ENCODE data around the gene EXT2. TPM values are rescaled to one million over a fixed set of nuclear protein-coding genes. Genes with fewer than 3 reads are reported as not detected.

Gene EXT2
- total RNA-seq, 4 donors from 2014 or later = 46.6 to 72.6 (median 68.8) TPM

GRCh38 chr11:44120169-44120568 lies 24.7 kb downstream of the EXT2 start:
- H3K4me3 ChIP-seq (ENCODE audit: low read depth, poor library complexity, severe bottlenecking) = no peak overlapping the region
- intact Hi-C loops (cut with DNase I; ENCODE audit: low total_unique reads) = no loop called here
- 67 to 79% methylated on average over 5 of the region's 5 CpGs for WGBS, 2 donors
- DNase-seq (ENCODE audit: low spot score in 2 of 2) = no peak
- TF ChIP-seq CTCF (IDR thresholded peaks at IDR 0.05) (no peak), POLR2A (IDR thresholded peaks at IDR 0.05) (no peak)

GRCh38 chr11:44125598-44125997 lies 30.1 kb downstream of the EXT2 start:
- WGBS, 2 donors = 79 to 86% methylated on average over 4 of the region's 4 CpGs
- intact Hi-C loops (cut with DNase I; ENCODE audit: low total_unique reads) = no loop called here
- H3K4me3 ChIP-seq (ENCODE audit: low read depth, poor library complexity, severe bottlenecking) = no peak overlapping the region
- TF ChIP-seq POLR2A (IDR thresholded peaks at IDR 0.05) (no peak), CTCF (IDR thresholded peaks at IDR 0.05) (no peak)
- DNase-seq (ENCODE audit: low spot score in 2 of 2) = no peak

DNA sequence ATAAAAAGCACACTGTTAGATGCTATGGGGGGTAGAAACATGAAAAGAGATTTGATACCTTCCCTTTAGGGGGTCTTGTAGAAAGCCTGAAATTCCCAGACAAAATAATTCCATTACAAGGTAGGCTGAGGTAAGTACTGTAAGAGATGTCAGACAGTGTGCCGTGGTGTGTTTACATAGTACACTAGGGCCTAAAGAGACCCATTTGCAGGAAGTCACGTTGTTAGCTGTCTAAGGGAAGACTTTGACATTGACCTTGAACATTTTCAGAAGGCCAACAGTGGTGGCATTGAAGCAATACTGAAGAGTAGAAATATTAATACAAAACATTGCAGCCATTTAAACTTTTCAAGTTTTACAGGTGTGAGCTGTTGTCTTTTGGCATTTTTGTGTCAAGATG lies 30.8 kb downstream of the EXT2 start:
- 98% methylated on average over 2 of the region's 2 CpGs for WGBS, 2 donors
- no peak overlapping the region for H3K4me3 ChIP-seq (ENCODE audit: low read depth, poor library complexity, severe bottlenecking)
- TF ChIP-seq POLR2A (IDR thresholded peaks at IDR 0.05) = no peak
- TF ChIP-seq CTCF (IDR thresholded peaks at IDR 0.05) = no peak
- intact Hi-C loops (cut with DNase I; ENCODE audit: low total_unique reads) = no loop called here
- DNase-seq (ENCODE audit: low spot score in 2 of 2) = no peak

GRCh38 chr11:44127130-44127529 lies 31.7 kb downstream of the EXT2 start:
- no peak for TF ChIP-seq CTCF (IDR thresholded peaks at IDR 0.05)
- DNase-seq (ENCODE audit: low spot score in 2 of 2) = no peak
- intact Hi-C loops (cut with DNase I; ENCODE audit: low total_unique reads) = no loop called here
- WGBS, 2 donors = 92 to 95% methylated on average over 8 of the region's 8 CpGs
- H3K4me3 ChIP-seq (ENCODE audit: low read depth, poor library complexity, severe bottlenecking) = no peak overlapping the region

GRCh38 chr11:44128729-44129128 lies 33.3 kb downstream of the EXT2 start:
- intact Hi-C loops (cut with DNase I; ENCODE audit: low total_unique reads) = no loop called here
- no peak overlapping the region for H3K4me3 ChIP-seq (ENCODE audit: low read depth, poor library complexity, severe bottlenecking)
- no peak for DNase-seq (ENCODE audit: low spot score in 2 of 2)
- WGBS, 2 donors = 92 to 96% methylated on average over 3 of the region's 3 CpGs
- no peak for TF ChIP-seq POLR2A (IDR thresholded peaks at IDR 0.05)
- TF ChIP-seq CTCF (IDR thresholded peaks at IDR 0.05) = no peak

- no peak for DNase-seq (ENCODE audit: low spot score in 2 of 2)
- no peak overlapping the region for H3K4me3 ChIP-seq (ENCODE audit: low read depth, poor library complexity, severe bottlenecking)
- TF ChIP-seq POLR2A (IDR thresholded peaks at IDR 0.05) (no peak), CTCF (IDR thresholded peaks at IDR 0.05) (no peak)
- intact Hi-C loops (cut with DNase I; ENCODE audit: low total_unique reads) = no loop called here
- WGBS, 2 donors = 80 to 83% methylated on average over 6 of the region's 6 CpGs
Observed at GRCh38 chr11:44130751-44131150, 35.3 kb downstream of the EXT2 start.
